Osteocyte (in vitro differentiated cells): Measurements from ENCODE around the gene BORCS6. TPM values are rescaled to one million over a fixed set of nuclear protein-coding genes. Genes with fewer than 3 reads are reported as not detected.

ENCODE experiments used
- DNase-seq: peaks from one replicate; pipeline ENCODE4 v3.0.0; 2021; ENCODE audit warnings: mixed read lengths; ENCODE audit not compliant: unreplicated experiment; ENCODE audit errors: extremely low spot score
- H3K27ac Mint-ChIP-seq: one replicate; pipeline ENCODE4 v1.8.0; 2021; ENCODE audit warnings: mild to moderate bottlenecking, mixed read lengths; ENCODE audit not compliant: unreplicated experiment
- H3K27me3 Mint-ChIP-seq: one replicate; pipeline ENCODE4 v1.8.0; 2021; ENCODE audit warnings: mixed read lengths; ENCODE audit not compliant: unreplicated experiment
- H3K36me3 Mint-ChIP-seq: one replicate; pipeline ENCODE4 v1.8.0; 2021; ENCODE audit warnings: mixed read lengths; ENCODE audit not compliant: unreplicated experiment
- H3K4me1 Mint-ChIP-seq: one replicate; pipeline ENCODE4 v1.8.0; 2021; ENCODE audit warnings: mixed read lengths; ENCODE audit not compliant: unreplicated experiment
- H3K4me3 Mint-ChIP-seq: one replicate; pipeline ENCODE4 v1.8.0; 2021; ENCODE audit warnings: mild to moderate bottlenecking, moderate library complexity, mixed read lengths; ENCODE audit not compliant: unreplicated experiment
- H3K9me3 Mint-ChIP-seq: one replicate; pipeline ENCODE4 v1.8.0; 2021; ENCODE audit warnings: mixed read lengths; ENCODE audit not compliant: unreplicated experiment
- total RNA-seq: library from RNA; stranded (reverse); gene quantifications from 2 replicates; pipeline ENCODE4 v1.2.1, GENCODE V29; 2021
- TF ChIP-seq, protein P1 (sequence below): fragments of 200-600 bp; sonication (generic); IDR thresholded peaks from 2 replicates; pipeline ENCODE4 v1.5.0; 2021; ENCODE audit warnings: antibody characterized with exemption, mild to moderate bottlenecking, moderate library complexity

The BORCS6 gene
- total RNA-seq, 1 donor from 2014 or later: 6.2 TPM

DNA sequence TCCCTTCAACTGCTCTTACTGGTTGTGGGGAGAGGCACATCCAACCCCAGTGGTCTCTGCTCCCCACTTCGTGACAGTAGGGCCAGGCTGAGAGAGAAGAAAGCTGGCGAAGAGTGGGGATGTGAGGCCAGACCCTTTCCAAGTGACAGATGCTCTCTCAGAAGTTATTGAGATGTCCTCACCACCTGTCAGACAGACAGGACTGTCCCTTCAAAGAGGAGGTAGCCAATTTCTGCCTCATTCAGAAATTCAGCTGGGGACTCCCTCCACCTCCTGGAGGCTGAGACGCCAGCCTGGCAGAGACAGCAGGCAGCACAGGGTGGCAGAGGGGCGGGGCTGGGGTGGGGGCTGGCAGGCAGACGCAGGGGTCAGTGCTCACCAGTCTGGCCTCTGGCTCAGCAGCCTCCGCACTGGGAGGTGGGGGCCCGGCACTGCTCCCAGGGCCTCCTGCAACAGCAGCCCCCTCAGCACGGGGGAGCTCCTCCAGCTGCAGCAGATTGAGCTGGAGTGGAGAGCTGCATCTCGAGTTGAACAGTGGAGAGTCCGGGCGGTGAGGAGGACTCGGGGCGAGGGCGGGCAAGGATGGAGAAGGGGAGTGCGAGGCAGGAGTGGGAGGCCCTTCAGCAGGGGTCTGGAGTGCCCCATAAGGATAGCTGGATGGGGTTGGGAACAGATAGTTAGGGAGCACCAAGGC is 46.9 kb downstream of the BORCS6 start:
- Mint-ChIP-seq H3K36me3 (peaks cover 49% of the 10 kb centered on the region), H3K27ac (peak overlapping the region; percentile 42), H3K4me1 (peaks cover 4% of the 10 kb centered on the region), H3K4me3 (no peak overlapping the region), H3K27me3 (no peaks in the 10 kb centered on the region), H3K9me3 (no peaks in the 10 kb centered on the region)
- TF ChIP-seq, protein P1, sequence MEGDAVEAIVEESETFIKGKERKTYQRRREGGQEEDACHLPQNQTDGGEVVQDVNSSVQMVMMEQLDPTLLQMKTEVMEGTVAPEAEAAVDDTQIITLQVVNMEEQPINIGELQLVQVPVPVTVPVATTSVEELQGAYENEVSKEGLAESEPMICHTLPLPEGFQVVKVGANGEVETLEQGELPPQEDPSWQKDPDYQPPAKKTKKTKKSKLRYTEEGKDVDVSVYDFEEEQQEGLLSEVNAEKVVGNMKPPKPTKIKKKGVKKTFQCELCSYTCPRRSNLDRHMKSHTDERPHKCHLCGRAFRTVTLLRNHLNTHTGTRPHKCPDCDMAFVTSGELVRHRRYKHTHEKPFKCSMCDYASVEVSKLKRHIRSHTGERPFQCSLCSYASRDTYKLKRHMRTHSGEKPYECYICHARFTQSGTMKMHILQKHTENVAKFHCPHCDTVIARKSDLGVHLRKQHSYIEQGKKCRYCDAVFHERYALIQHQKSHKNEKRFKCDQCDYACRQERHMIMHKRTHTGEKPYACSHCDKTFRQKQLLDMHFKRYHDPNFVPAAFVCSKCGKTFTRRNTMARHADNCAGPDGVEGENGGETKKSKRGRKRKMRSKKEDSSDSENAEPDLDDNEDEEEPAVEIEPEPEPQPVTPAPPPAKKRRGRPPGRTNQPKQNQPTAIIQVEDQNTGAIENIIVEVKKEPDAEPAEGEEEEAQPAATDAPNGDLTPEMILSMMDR: no peak
- DNase-seq: no peak

DNA sequence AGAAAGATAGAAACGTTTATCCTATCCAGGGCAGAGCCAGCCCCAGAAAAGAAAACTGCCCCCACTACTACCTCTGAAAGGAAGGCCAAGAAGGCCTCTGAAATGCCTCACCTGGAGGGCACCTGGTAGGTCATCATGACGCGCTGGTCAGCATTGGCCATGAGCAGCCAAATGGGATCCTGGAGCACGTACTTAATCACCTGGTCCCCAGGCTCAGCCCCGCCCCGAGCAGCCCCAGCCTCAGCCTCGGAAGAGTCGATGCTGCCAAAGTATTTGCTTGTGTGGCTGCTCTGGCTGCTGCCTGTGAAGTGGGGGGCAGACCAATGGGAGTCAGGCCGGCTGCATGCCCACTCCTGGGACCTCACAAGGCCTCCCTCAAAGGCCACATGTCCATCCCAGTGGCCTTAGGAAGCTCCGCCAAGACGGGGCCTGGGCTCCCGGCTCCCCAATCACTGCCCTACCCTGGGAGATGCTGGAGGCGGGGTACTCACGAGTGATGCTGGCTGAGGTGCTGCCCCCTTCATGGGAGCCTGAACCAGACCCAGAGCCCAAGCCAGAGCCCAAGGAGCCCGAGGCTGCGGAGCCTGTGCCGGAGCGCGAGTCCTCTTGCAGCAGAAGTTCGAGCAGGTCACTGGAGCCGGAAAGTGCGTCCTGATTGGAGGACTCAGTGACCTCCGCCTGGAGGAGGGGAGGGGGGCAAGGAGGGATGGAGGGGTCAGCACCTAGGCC is 47.7 kb downstream of the BORCS6 start:
- H3K36me3 Mint-ChIP-seq: peaks cover 43% of the 10 kb centered on the region
- no peak for DNase-seq
- no peak overlapping the region for H3K4me3 Mint-ChIP-seq
- H3K9me3 Mint-ChIP-seq: no peaks in the 10 kb centered on the region
- H3K4me1 Mint-ChIP-seq: peaks cover 4% of the 10 kb centered on the region
- H3K27me3 Mint-ChIP-seq: no peaks in the 10 kb centered on the region
- TF ChIP-seq, protein P1: no peak
- peak overlapping the region; percentile 42 for H3K27ac Mint-ChIP-seq

DNA sequence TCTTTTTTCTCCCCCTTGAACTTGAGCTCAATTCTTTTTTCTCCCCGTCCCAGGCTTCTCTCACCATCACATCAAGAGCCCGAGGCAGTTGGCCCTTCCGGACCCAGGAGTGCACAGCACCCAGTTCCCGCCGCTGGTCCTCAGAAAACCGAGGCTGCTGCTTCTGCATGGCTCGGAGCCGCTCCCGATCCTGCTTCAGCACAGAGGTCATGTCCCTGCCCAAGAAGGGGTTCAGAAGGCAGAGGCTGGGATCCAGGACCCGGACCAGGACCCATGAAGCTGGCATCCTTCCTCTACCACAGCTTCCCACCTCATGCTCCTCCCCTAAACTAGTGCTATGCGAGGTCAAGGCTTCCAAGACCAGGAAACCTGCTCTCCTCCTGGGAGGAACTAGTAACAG is 48.2 kb downstream of the BORCS6 start:
- no peak for DNase-seq
- Mint-ChIP-seq H3K36me3 (peaks cover 40% of the 10 kb centered on the region), H3K4me1 (peaks cover 4% of the 10 kb centered on the region), H3K4me3 (no peak overlapping the region), H3K27ac (peak overlapping the region; percentile 23), H3K27me3 (no peaks in the 10 kb centered on the region), H3K9me3 (no peaks in the 10 kb centered on the region)
- TF ChIP-seq, protein P1: no peak

DNA sequence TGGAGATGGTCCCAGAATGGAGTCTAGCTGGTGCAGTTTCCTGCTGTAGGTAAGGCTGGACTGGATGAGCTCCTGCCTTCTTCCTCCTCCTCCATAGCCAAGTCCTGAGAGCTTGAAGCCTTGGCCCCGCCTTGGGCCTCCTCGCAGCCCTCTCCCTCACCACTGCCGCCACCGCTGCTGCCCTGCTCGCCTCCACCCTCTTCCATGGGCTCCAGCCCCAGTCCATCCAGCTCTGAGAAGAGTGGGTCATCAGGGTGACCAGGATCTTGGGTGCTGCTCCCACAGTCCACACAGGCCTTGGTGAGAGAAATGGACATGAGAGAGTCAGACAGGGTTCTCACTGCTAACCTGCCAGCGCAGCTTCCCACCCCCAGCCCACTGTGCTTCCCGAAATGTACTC is 48.9 kb downstream of the BORCS6 start:
- H3K9me3 Mint-ChIP-seq: no peaks in the 10 kb centered on the region
- no peaks in the 10 kb centered on the region for H3K27me3 Mint-ChIP-seq
- H3K36me3 Mint-ChIP-seq: peaks cover 33% of the 10 kb centered on the region
- TF ChIP-seq, protein P1: no peak
- H3K27ac Mint-ChIP-seq: peak overlapping the region; percentile 19
- no peak for DNase-seq
- peaks cover 4% of the 10 kb centered on the region for H3K4me1 Mint-ChIP-seq
- no peak overlapping the region for H3K4me3 Mint-ChIP-seq
